Astrocyte (in vitro differentiated cells and primary cell): ENCODE data around the gene RAVER1.

Experiments
- EZH2 ChIP-seq: IDR thresholded peaks from 2 replicates; pipeline ENCODE4 v1.6.1; 2012; ENCODE audit warnings: mild to moderate bottlenecking, low read length, inconsistent platforms; ENCODE audit not compliant: insufficient read depth
- TF ChIP-seq, protein P1 (sequence below): IDR thresholded peaks from 2 replicates; pipeline ENCODE4 v1.5.1; 2011; ENCODE audit warnings: low read depth, mild to moderate bottlenecking, inconsistent platforms, low read length, moderate library complexity; ENCODE audit not compliant: insufficient read depth

DNA sequence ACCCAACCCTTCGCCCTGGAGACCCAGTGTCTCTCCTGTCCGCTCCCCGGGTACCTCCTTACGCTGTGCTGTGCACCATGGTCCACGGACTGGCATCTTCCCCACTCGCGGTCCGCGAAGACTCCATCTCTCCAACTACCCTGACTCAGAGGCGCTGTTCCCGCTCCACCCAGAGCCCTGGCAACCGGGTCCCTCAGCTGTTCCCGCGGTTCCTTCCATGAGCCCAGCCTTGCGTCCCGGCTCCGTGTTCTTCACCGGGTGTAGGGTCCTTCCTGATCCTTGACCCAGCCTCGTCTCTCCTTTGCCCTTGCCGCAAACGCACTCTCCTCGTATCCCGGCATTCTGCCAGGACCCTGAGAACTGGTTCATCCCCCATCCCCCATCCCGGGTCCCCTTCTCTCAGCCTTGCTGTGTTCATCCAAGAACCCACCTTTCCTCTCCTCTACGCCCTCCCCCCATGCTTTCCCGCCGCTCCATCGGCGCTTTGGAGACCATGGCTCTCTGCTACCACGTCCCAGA is 42.9 kb downstream of the RAVER1 start:
- TF ChIP-seq, protein P1, sequence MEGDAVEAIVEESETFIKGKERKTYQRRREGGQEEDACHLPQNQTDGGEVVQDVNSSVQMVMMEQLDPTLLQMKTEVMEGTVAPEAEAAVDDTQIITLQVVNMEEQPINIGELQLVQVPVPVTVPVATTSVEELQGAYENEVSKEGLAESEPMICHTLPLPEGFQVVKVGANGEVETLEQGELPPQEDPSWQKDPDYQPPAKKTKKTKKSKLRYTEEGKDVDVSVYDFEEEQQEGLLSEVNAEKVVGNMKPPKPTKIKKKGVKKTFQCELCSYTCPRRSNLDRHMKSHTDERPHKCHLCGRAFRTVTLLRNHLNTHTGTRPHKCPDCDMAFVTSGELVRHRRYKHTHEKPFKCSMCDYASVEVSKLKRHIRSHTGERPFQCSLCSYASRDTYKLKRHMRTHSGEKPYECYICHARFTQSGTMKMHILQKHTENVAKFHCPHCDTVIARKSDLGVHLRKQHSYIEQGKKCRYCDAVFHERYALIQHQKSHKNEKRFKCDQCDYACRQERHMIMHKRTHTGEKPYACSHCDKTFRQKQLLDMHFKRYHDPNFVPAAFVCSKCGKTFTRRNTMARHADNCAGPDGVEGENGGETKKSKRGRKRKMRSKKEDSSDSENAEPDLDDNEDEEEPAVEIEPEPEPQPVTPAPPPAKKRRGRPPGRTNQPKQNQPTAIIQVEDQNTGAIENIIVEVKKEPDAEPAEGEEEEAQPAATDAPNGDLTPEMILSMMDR = no peak
- TF ChIP-seq EZH2 = no peak
